GM23338 (cell line): ENCODE results near the gene AIRE. TPM values are rescaled to one million over a fixed set of nuclear protein-coding genes. Genes with fewer than 3 reads are reported as not detected.

Source experiments
- ATAC-seq: fragments of 200-7000 bp; cut with Tn5 transposase; 3 replicates; pipeline ENCODE4 v1.9.1; 2020
- DNase-seq: peaks from one replicate; pipeline ENCODE4 v3.0.0-alpha.2; 2015; ENCODE audit warnings: low spot score
- H2AFZ ChIP-seq: fragments of 200-600 bp; sonication (generic); 2 replicates; pipeline ENCODE4 v1.8.0; 2016; ENCODE audit warnings: antibody characterized with exemption, mild to moderate bottlenecking, moderate library complexity
- H3F3A ChIP-seq: fragments of 200-600 bp; sonication (generic); replicated peaks from 2 replicates; pipeline ENCODE4 v1.8.0; 2017; ENCODE audit warnings: antibody characterized with exemption, mixed run types, low read depth
- H3K27ac ChIP-seq: fragments of 200-600 bp; sonication (generic); 2 replicates; pipeline ENCODE4 v1.6.1; 2016; ENCODE audit warnings: low read depth
- H3K27me3 ChIP-seq: fragments of 200-600 bp; sonication (generic); 2 replicates; pipeline ENCODE4 v1.8.0; 2016; ENCODE audit warnings: mild to moderate bottlenecking, mixed run types, moderate library complexity; ENCODE audit not compliant: insufficient read depth
- H3K36me3 ChIP-seq: fragments of 200-600 bp; sonication (generic); 2 replicates; pipeline ENCODE4 v1.8.0; 2016; ENCODE audit warnings: mild to moderate bottlenecking; ENCODE audit not compliant: insufficient read depth
- H3K4me1 ChIP-seq: fragments of 200-600 bp; sonication (generic); 2 replicates; pipeline ENCODE4 v1.8.0; 2016; ENCODE audit warnings: mild to moderate bottlenecking, moderate library complexity; ENCODE audit not compliant: insufficient read depth
- H3K4me2 ChIP-seq: fragments of 200-600 bp; sonication (generic); 2 replicates; pipeline ENCODE4 v1.7.1; 2017; ENCODE audit warnings: mixed run types
- H3K4me3 ChIP-seq: fragments of 200-600 bp; sonication (generic); 2 replicates; pipeline ENCODE4 v1.6.1; 2016; ENCODE audit warnings: mixed run types
- H3K79me2 ChIP-seq: fragments of 200-600 bp; sonication (generic); replicated peaks from 2 replicates; pipeline ENCODE4 v1.8.0; 2017; ENCODE audit warnings: mild to moderate bottlenecking; ENCODE audit not compliant: insufficient read depth
- H3K9me2 ChIP-seq: fragments of 200-600 bp; sonication (generic); 2 replicates; pipeline ENCODE4 v1.8.0; 2017; ENCODE audit not compliant: insufficient read depth
- H4K20me1 ChIP-seq: fragments of 200-600 bp; sonication (generic); replicated peaks from 2 replicates; pipeline ENCODE4 v1.8.0; 2017; ENCODE audit warnings: mild to moderate bottlenecking; ENCODE audit not compliant: insufficient read depth
- H3K27ac Mint-ChIP-seq: 2 replicates; pipeline ENCODE4 v1.8.0; 2020; ENCODE audit warnings: inconsistent platforms, mild to moderate bottlenecking, moderate library complexity, mixed read lengths
- H3K27me3 Mint-ChIP-seq: 3 replicates; pipeline ENCODE4 v1.8.0; 2022; ENCODE audit warnings: low read depth, mild to moderate bottlenecking, moderate library complexity, mixed read lengths, inconsistent platforms; ENCODE audit not compliant: insufficient read depth, poor library complexity
- H3K36me3 Mint-ChIP-seq: 3 replicates; pipeline ENCODE4 v1.8.0; 2021; ENCODE audit warnings: low read depth, mild to moderate bottlenecking, inconsistent platforms, moderate library complexity, mixed read lengths
- H3K4me1 Mint-ChIP-seq: 3 replicates; pipeline ENCODE4 v1.8.0; 2020; ENCODE audit warnings: mild to moderate bottlenecking, inconsistent platforms, mixed read lengths
- H3K4me3 Mint-ChIP-seq: 3 replicates; pipeline ENCODE4 v1.8.0; 2021; ENCODE audit warnings: moderate library complexity, mild to moderate bottlenecking, inconsistent platforms, mixed read lengths
- H3K9me3 Mint-ChIP-seq: 3 replicates; pipeline ENCODE4 v1.8.0; 2020; ENCODE audit warnings: moderate library complexity, mild to moderate bottlenecking, inconsistent platforms, mixed read lengths
- NANOG ChIP-seq: IDR thresholded peaks from 2 replicates; pipeline ENCODE4 v1.6.1; 2016; ENCODE audit warnings: antibody characterized with exemption, borderline replicate concordance
- POLR2AphosphoS5 ChIP-seq: IDR thresholded peaks from 2 replicates; pipeline ENCODE4 v1.6.1; 2016; ENCODE audit warnings: antibody characterized with exemption, low read depth
- STAT1 ChIP-seq: IDR thresholded peaks from one replicate; pipeline ENCODE4 v1.6.1; 2016; ENCODE audit warnings: antibody characterized with exemption; ENCODE audit not compliant: unreplicated experiment
- ZNF331 ChIP-seq: fragments of 250-450 bp; sonication (Bioruptor Pico); IDR thresholded peaks from 2 replicates; pipeline ENCODE4 v1.5.0; 2020; ENCODE audit warnings: low read depth, mild to moderate bottlenecking, moderate library complexity
- ZNF462 ChIP-seq: fragments of 250-450 bp; sonication (Bioruptor Pico); IDR thresholded peaks from 2 replicates; pipeline ENCODE4 v1.5.0; 2020; ENCODE audit warnings: mild to moderate bottlenecking, moderate library complexity
- polyA plus RNA-seq: library from polyadenylated mRNA; unstranded; fragments of >200 nt; fragmentation: Nextera tagmentation; extraction: Ambion mirVana; gene quantifications from 2 replicates; pipeline ENCODE4 v1.2.1, GENCODE V29; 2016
- total RNA-seq: library from RNA; depleted of rRNA; stranded (reverse); fragments of >200 nt; shearing (Covaris generic); gene quantifications from 2 replicates; pipeline ENCODE4 v1.2.3, GENCODE V29; 2014
- TF ChIP-seq, protein P1 (sequence below), 2 experiments: fragments of 200-600 bp in 1 of 2; sonication (generic) in 1 of 2; conservative IDR thresholded peaks; 2 replicates each; pipeline versions ENCODE4 v1.5.1 to v1.6.1; 2016 to 2017; ENCODE audit warnings: antibody characterized with exemption in 2 of 2, low read depth in 2 of 2, mild to moderate bottlenecking in 2 of 2, moderate library complexity in 1 of 2

AIRE gene
- total and polyA plus RNA-seq, 2 experiments from 2014 or later: 0.10 TPM; not detected in 1

GRCh38 chr21:44299085-44299457 is 13.4 kb downstream of the AIRE start (continued):
- TF ChIP-seq STAT1 (no peak), NANOG (no peak)

GRCh38 chr21:44299458-44300261 is 14.0 kb downstream of the AIRE start, which contains the start of gene PFKL:
PFKL (plus strand) TSS chr21:44300053; CDS start chr21:44300106, 53 bp downstream.
- Histone ChIP-seq H2AFZ (peak within 1 kb of the TSS; percentile 95), H3K79me2 (0 out of 2 replicates have a peak, but pooled peaks cover 3% of the 10 kb centered on the region), H3K9me2 (no peaks in the 10 kb centered on the region), H3K4me1 (no peaks in the 10 kb centered on the region), H3K4me3 (peak within 1 kb of the TSS; percentile 76), H3K27me3 (peaks cover 10% of the 10 kb centered on the region; the same call in 1 of the 2 replicates), H4K20me1 (no peaks in the 10 kb centered on the region), H3K4me2 (peak within 1 kb of the TSS; percentile 94), H3K27ac (peak within 1 kb of the TSS; percentile 83; the same call in 1 of the 2 replicates), H3F3A (0 out of 2 replicates have a peak, but pooled peaks cover 4% of the 10 kb centered on the region), H3K36me3 (no peaks in the 10 kb centered on the region)
- ATAC-seq (peak; percentile 44), DNase-seq (peak; percentile 72)
- H3K4me1 Mint-ChIP-seq: peaks cover 10% of the 10 kb centered on the region
- H3K27me3 Mint-ChIP-seq: peaks cover 10% of the 10 kb centered on the region
- H3K27ac Mint-ChIP-seq: 0 out of 2 replicates have a peak within 1 kb of the TSS, but pooled peaks have one; percentile 74
- TF ChIP-seq, protein P1, sequence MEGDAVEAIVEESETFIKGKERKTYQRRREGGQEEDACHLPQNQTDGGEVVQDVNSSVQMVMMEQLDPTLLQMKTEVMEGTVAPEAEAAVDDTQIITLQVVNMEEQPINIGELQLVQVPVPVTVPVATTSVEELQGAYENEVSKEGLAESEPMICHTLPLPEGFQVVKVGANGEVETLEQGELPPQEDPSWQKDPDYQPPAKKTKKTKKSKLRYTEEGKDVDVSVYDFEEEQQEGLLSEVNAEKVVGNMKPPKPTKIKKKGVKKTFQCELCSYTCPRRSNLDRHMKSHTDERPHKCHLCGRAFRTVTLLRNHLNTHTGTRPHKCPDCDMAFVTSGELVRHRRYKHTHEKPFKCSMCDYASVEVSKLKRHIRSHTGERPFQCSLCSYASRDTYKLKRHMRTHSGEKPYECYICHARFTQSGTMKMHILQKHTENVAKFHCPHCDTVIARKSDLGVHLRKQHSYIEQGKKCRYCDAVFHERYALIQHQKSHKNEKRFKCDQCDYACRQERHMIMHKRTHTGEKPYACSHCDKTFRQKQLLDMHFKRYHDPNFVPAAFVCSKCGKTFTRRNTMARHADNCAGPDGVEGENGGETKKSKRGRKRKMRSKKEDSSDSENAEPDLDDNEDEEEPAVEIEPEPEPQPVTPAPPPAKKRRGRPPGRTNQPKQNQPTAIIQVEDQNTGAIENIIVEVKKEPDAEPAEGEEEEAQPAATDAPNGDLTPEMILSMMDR (conservative IDR thresholded peaks at IDR 0.05; ENCODE audit: low read depth in 2 of 2): no peak
- TF ChIP-seq ZNF331: no peak
- TF ChIP-seq POLR2AphosphoS5: peak; percentile 63; the same call in 1 of the 2 replicates
- H3K36me3 Mint-ChIP-seq: no peaks in the 10 kb centered on the region
- H3K9me3 Mint-ChIP-seq: no peaks in the 10 kb centered on the region
- peak within 1 kb of the TSS; percentile 85 for H3K4me3 Mint-ChIP-seq

GRCh38 chr21:44300262-44300959 is 14.7 kb downstream of the AIRE start:
- peak overlapping the region; percentile 76 for H3K4me3 ChIP-seq
- Mint-ChIP-seq H3K4me3 (peak overlapping the region; percentile 72), H3K27me3 (peaks cover 10% of the 10 kb centered on the region), H3K27ac (no peak overlapping the region), H3K9me3 (no peaks in the 10 kb centered on the region), H3K4me1 (peaks cover 15% of the 10 kb centered on the region), H3K36me3 (no peaks in the 10 kb centered on the region)
- ATAC-seq: peak; percentile 20
- H3K4me1 ChIP-seq: no peaks in the 10 kb centered on the region
- H2AFZ ChIP-seq: no peak overlapping the region
- 0 out of 2 replicates have a peak, but pooled peaks cover 3% of the 10 kb centered on the region for H3K79me2 ChIP-seq
- H3K27me3 ChIP-seq: peaks cover 10% of the 10 kb centered on the region; the same call in 1 of the 2 replicates
- H3F3A ChIP-seq: 0 out of 2 replicates have a peak, but pooled peaks cover 4% of the 10 kb centered on the region
- no peaks in the 10 kb centered on the region for H3K36me3 ChIP-seq
- H3K9me2 ChIP-seq: no peaks in the 10 kb centered on the region
- H3K4me2 ChIP-seq: peak overlapping the region; percentile 78
- peak; percentile 61 for DNase-seq
- no peaks in the 10 kb centered on the region for H4K20me1 ChIP-seq
- no peak overlapping the region for H3K27ac ChIP-seq
- TF ChIP-seq ZNF462 (no peak), NANOG (no peak)
- TF ChIP-seq, protein P1 (conservative IDR thresholded peaks at IDR 0.05; ENCODE audit: low read depth in 2 of 2): no peak
